COLO668 (cell line): ENCODE data around the gene SLC6A12.

ENCODE experiments used
- DNase-seq: peaks from one replicate; lab custom pipeline; 2025; ENCODE audit not compliant: unreplicated experiment; lab: John Stamatoyannopoulos, UW

SLC6A12 gene

DNA sequence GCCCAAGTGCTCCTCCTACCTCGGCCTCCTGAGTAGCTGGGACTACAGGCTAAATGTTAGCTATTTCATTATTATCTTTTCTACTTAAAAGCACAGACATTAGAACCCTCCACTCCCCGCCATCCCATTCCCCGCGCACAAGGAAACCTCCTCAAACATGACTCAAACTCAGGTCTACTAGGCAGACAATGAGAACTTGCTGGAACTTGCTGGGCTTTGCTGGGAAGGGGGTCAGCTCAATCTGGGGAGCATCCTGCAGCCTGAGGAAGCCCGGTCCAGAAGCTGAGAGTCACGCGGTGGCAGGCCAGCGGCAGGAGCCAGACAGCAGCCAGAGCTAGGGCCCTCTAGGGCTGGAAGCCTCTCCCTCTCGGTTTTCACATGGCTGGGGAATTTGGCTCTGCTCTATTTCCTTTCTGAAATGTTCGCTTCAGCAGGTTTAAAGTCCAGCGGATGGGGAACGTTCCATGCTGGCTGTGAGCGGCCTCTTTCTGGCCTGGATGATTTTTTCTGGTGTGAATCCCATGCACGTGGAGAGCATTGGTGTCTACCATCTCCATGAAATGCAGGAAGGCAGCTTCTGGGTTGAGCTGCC lies 68.5 kb downstream of the SLC6A12 start:
- no peak for DNase-seq

DNA sequence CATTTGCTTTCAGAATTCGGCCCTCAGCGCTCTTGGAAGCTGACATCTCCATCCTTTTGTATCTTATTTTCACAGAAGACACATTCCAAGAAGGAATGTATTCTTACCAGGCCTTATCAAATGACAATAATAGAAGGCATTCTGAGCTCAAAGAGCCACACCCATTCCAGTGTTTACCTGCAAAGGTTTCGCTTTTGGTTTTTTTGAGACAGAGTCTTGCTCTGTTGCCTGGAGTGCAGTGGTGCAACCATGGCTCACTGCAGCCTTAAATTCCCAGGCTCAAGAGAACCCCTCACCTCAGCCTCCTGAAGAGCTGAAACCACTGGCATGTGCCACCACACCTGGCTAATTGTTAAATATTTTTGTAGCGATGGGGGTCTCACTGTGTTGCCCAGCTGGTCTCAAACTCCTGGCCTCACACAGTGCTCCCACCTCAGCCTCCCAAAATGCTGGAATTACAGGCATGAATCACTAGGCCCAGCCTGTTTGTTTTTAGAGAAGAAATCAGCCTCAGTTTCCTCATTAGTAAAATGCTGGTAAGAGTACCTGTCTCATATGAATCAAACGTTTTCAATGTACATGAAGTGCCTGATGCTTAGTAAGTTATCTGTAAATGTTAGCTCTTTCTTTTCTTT lies 69.2 kb downstream of the SLC6A12 start:
- DNase-seq = no peak

DNA sequence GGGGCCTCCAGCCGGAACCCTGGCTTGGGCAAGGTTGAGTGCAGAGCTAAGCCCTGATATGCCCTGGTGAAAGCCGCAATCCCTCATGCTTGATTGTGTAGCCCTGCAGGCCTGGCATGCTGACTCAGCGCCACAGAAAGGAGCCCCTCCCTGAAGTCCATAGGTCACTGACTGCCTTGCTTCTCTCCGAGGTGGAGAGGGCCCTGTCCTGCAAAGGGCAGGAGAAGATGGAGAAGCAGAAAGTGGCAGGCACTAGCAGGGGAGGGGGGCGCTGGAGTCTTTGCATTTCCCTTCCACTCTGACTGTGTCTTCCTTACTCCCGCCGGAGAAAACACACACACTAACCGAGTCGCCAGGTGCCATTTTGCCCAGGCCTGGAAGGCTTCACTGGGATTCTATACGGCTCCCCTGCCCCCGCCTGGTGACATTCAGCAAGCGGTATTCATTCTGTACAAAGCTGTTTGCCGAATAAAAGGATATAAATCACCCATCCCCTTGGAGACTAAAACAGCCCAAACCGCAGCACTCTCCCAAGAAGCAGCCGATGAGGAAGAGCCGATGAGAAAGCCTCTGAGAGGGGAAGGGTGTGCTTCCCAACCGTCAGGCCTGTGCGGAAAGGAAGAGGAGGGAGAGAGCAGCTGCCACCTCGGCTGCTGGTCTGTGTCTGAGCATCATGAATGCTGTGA lies 69.8 kb downstream of the SLC6A12 start:
- peak; percentile 58 for DNase-seq

DNA sequence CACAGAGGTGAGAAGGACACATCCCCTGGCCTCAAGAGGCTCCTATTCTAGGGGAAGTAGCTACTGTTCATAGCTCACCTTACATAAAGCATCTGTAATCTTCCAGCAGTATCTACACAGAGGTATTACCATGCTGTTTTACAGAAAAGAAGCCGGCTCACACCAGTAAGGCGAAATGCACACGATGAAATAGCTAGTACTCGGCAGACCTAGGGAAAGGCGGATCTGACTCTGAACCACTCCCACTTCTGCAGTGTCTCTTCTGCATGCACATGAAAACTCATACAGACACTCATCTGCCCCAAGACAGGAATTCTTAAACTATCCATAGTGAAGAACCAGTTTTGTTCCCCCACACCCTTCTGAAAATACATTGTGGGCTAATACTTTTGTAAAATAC lies 73.8 kb downstream of the SLC6A12 start:
- no peak for DNase-seq
